Fibroblast of skin of back (primary cell): Measurements from ENCODE around the gene CAMTA1. TPM values are rescaled to one million over a fixed set of nuclear protein-coding genes. Genes with fewer than 3 reads are reported as not detected.
"Not testable (repeated sequence)": the region's sequence is repeated elsewhere in the genome, so short reads cannot be mapped to it uniquely, and the experiment has no call there.

Experiments
- DNase-seq: peaks from one replicate; pipeline ENCODE4 v3.0.0-alpha.2; 2013
- polyA plus RNA-seq, 2 experiments: library from polyadenylated mRNA; unstranded; fragments of 120-200 nt; gene quantifications; one replicate each; pipeline ENCODE4 v1.2.1, GENCODE V29; 2013; ENCODE audit not compliant: insufficient read length in 2 of 2

CAMTA1 gene
- polyA plus RNA-seq (2013, experiment 1 of 2; ENCODE audit: insufficient read length), result 64.2 TPM
- polyA plus RNA-seq (2013, experiment 2 of 2; ENCODE audit: insufficient read length), result 66.3 TPM

- no peak for DNase-seq
Observed at GRCh38 chr1:6785318-6785727, at the start of gene CAMTA1. Gene CAMTA1 (plus strand): TSS chr1:6785454. CDS start chr1:6785531, 77 bp downstream.

GRCh38 chr1:6738987-6739676, 46.1 kb upstream of the CAMTA1 start:
- DNase-seq, result no peak

- DNase-seq, result not testable (repeated sequence)
Observed at GRCh38 chr1:6742676-6743188, 42.5 kb upstream of the CAMTA1 start.

- DNase-seq, result peak; percentile 83
Observed at GRCh38 chr1:6743189-6744101, 41.8 kb upstream of the CAMTA1 start.

- DNase-seq, result no peak
Observed at GRCh38 chr1:6745073-6745472, 40.2 kb upstream of the CAMTA1 start.

GRCh38 chr1:6747674-6748073, 37.6 kb upstream of the CAMTA1 start:
- DNase-seq, result no peak

- DNase-seq, result no peak
Observed at GRCh38 chr1:6750490-6750889, 34.8 kb upstream of the CAMTA1 start.

- DNase-seq, result peak; percentile 30
Observed at GRCh38 chr1:6753320-6754140, 31.7 kb upstream of the CAMTA1 start.

GRCh38 chr1:6756457-6756856, 28.8 kb upstream of the CAMTA1 start:
- DNase-seq, result no peak

GRCh38 chr1:6757719-6758435, 27.4 kb upstream of the CAMTA1 start:
- DNase-seq, result no peak

GRCh38 chr1:6761196-6761737, 24.0 kb upstream of the CAMTA1 start:
- no peak for DNase-seq

- DNase-seq, result no peak
Observed at GRCh38 chr1:6762060-6762459, 23.2 kb upstream of the CAMTA1 start.

- DNase-seq, result peak; percentile 71
Observed at GRCh38 chr1:6770751-6771440, 14.4 kb upstream of the CAMTA1 start.

GRCh38 chr1:6771441-6771769, 13.8 kb upstream of the CAMTA1 start:
- no peak for DNase-seq

- no peak for DNase-seq
Observed at GRCh38 chr1:6774381-6774780, 10.9 kb upstream of the CAMTA1 start.

GRCh38 chr1:6775261-6776043, 9.8 kb upstream of the CAMTA1 start:
- DNase-seq, result peak; percentile 32

- no peak for DNase-seq
Observed at GRCh38 chr1:6776389-6776788, 8.9 kb upstream of the CAMTA1 start.

- DNase-seq, result no peak
Observed at GRCh38 chr1:6776895-6777294, 8.4 kb upstream of the CAMTA1 start.

- DNase-seq, result no peak
Observed at GRCh38 chr1:6777813-6778212, 7.4 kb upstream of the CAMTA1 start.
